Measurements from ENCODE around the gene SEBOX.

Gene SEBOX

DNA sequence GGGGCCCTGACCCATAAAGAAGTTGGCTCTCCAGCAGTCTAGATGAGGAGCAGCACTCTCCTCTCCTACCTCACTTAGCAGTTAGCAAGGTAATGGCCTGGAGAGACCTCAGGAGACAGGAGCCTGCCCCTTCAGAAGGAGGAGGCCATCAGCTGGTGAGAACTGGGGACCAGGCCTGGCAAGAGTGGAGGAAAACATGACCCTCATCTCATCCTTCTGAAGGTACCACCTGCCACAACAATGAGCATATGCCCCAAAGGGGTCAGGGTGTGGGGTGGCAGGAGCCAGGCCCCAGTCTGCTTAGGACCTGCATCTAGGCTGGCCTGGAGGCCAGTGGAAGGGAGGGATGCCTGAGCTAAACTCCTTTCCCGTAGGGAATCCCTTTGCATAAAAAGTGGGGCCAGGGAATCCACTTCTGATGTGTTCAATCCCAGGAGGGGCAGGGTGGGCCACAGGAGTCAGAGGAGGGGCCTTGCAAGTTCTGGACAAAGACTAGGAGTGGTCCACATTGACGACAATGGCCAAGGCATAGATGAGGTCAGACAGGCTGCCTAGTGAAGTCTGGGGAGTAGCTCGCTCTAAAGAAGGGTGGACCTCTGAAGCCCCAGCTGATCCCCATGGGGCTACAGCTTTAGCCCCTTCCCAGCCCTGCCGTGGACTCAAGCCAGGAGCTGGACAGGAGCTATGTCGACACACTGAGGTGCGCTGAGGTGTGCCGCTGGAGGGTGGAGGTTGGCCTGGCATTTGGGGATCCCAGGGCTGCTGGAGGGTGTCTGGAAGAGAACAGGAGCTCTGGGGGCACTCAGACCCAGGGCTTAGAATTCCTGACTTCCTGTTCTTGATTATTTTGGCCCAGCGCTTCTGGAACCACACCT lies 986 bp downstream of the SEBOX start:
- TF ChIP-seq EZH2 (optimal IDR thresholded peaks at IDR 0.05; ENCODE audit: low read depth, low read length) (no peak), EZH2phosphoT487 (IDR thresholded peaks at IDR 0.05; ENCODE audit: low read length) (no peak)
- TF ChIP-seq, protein P1, sequence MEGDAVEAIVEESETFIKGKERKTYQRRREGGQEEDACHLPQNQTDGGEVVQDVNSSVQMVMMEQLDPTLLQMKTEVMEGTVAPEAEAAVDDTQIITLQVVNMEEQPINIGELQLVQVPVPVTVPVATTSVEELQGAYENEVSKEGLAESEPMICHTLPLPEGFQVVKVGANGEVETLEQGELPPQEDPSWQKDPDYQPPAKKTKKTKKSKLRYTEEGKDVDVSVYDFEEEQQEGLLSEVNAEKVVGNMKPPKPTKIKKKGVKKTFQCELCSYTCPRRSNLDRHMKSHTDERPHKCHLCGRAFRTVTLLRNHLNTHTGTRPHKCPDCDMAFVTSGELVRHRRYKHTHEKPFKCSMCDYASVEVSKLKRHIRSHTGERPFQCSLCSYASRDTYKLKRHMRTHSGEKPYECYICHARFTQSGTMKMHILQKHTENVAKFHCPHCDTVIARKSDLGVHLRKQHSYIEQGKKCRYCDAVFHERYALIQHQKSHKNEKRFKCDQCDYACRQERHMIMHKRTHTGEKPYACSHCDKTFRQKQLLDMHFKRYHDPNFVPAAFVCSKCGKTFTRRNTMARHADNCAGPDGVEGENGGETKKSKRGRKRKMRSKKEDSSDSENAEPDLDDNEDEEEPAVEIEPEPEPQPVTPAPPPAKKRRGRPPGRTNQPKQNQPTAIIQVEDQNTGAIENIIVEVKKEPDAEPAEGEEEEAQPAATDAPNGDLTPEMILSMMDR (IDR thresholded peaks at IDR 0.05; ENCODE audit: low read length): no peak
- Histone ChIP-seq H3K4me2 (ENCODE audit: low read depth, low read length) (no peak overlapping the region), H3K9me2 (replicated peaks; ENCODE audit: insufficient read depth, low read length) (no peaks in the 10 kb centered on the region), H3K4me1 (ENCODE audit: low read length) (no peaks in the 10 kb centered on the region), H3K4me3 (ENCODE audit: low read length) (no peak overlapping the region), H3K9ac (ENCODE audit: low read length) (no peak overlapping the region), H2AFZ (ENCODE audit: low read length) (no peak overlapping the region), H3K9me3 (replicated peaks; ENCODE audit: insufficient read depth, low read length) (no peaks in the 10 kb centered on the region), H3K79me2 (ENCODE audit: low read length) (peaks cover 5% of the 10 kb centered on the region), H3K36me3 (replicated peaks; ENCODE audit: insufficient read depth, low read length) (peaks cover 2% of the 10 kb centered on the region; the same call in 1 of the 2 replicates), H3K27ac (ENCODE audit: low read length) (no peak overlapping the region), H3F3A (ENCODE audit: insufficient read depth, low read length) (no peaks in the 10 kb centered on the region), H4K20me1 (ENCODE audit: insufficient read depth, low read length) (no peaks in the 10 kb centered on the region), H3K27me3 (replicated peaks; ENCODE audit: insufficient read depth, low read length) (no peaks in the 10 kb centered on the region)
- no peak for DNase-seq

DNA sequence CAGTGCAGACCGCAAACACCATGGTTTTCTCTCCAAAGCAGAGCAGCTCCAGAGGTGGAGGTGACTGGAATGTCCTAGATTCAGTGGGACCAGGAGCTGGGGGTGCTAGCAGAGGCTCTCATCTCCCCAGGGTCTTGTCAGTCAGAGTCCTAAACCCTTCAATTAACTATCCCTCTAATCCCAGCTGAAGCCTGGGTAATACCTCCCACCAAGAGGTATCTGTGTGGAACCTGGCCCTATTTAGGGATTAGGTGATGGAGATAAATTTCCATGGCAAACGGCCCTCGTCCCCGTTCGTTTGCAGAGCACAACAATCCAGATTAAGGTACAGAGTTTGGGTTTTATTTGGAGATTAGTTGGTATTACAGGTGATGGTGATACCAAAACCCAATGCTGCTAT lies 1.8 kb downstream of the SEBOX start:
- no peaks in the 10 kb centered on the region for H3K9me2 ChIP-seq (replicated peaks; ENCODE audit: insufficient read depth, low read length)
- H4K20me1 ChIP-seq (ENCODE audit: insufficient read depth, low read length): no peaks in the 10 kb centered on the region
- no peaks in the 10 kb centered on the region for H3K9me3 ChIP-seq (replicated peaks; ENCODE audit: insufficient read depth, low read length)
- peaks cover 6% of the 10 kb centered on the region for H3K4me1 ChIP-seq (ENCODE audit: low read length)
- TF ChIP-seq, protein P1 (IDR thresholded peaks at IDR 0.05; ENCODE audit: low read length): no peak
- no peak for TF ChIP-seq EZH2phosphoT487 (IDR thresholded peaks at IDR 0.05; ENCODE audit: low read length)
- TF ChIP-seq EZH2 (optimal IDR thresholded peaks at IDR 0.05; ENCODE audit: low read depth, low read length): no peak
- H3K27ac ChIP-seq (ENCODE audit: low read length): no peak overlapping the region
- no peak overlapping the region for H3K4me2 ChIP-seq (ENCODE audit: low read depth, low read length)
- H3K27me3 ChIP-seq (replicated peaks; ENCODE audit: insufficient read depth, low read length): no peaks in the 10 kb centered on the region
- peaks cover 2% of the 10 kb centered on the region; the same call in 1 of the 2 replicates for H3K36me3 ChIP-seq (replicated peaks; ENCODE audit: insufficient read depth, low read length)
- no peak for DNase-seq
- H2AFZ ChIP-seq (ENCODE audit: low read length): no peak overlapping the region
- no peak overlapping the region for H3K4me3 ChIP-seq (ENCODE audit: low read length)
- H3K9ac ChIP-seq (ENCODE audit: low read length): no peak overlapping the region
- H3F3A ChIP-seq (ENCODE audit: insufficient read depth, low read length): no peaks in the 10 kb centered on the region
- H3K79me2 ChIP-seq (ENCODE audit: low read length): peaks cover 14% of the 10 kb centered on the region

DNA sequence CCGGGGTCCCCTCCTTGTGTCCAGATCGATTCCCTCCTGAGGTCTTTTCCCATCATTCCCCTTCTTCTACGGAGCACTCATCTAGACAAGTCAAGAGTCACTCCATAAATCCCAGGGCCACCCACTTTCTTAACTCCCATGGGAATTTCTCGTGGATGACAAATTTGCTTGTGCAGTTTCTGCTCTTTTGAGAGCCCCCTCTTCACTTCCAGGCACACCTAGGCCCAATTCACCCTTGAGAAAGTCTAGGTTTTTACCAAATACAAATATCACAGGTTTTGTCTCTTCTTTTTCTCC lies 7.2 kb downstream of the SEBOX start:
- Histone ChIP-seq H3K9me3 (replicated peaks; ENCODE audit: insufficient read depth, low read length) (no peaks in the 10 kb centered on the region), H3K9ac (ENCODE audit: low read length) (peak overlapping the region; percentile 94), H2AFZ (ENCODE audit: low read length) (peak overlapping the region; percentile 85), H3F3A (ENCODE audit: insufficient read depth, low read length) (no peaks in the 10 kb centered on the region), H3K4me1 (ENCODE audit: low read length) (peaks cover 18% of the 10 kb centered on the region), H3K36me3 (replicated peaks; ENCODE audit: insufficient read depth, low read length) (peaks cover 2% of the 10 kb centered on the region), H3K9me2 (replicated peaks; ENCODE audit: insufficient read depth, low read length) (no peaks in the 10 kb centered on the region), H3K79me2 (ENCODE audit: low read length) (peaks cover 38% of the 10 kb centered on the region), H3K27ac (ENCODE audit: low read length) (peak overlapping the region; percentile 26; the same call in 1 of the 2 replicates), H3K4me2 (ENCODE audit: low read depth, low read length) (peak overlapping the region; percentile 96), H4K20me1 (ENCODE audit: insufficient read depth, low read length) (no peaks in the 10 kb centered on the region), H3K27me3 (replicated peaks; ENCODE audit: insufficient read depth, low read length) (no peaks in the 10 kb centered on the region), H3K4me3 (ENCODE audit: low read length) (peak overlapping the region; percentile 97)
- TF ChIP-seq EZH2phosphoT487 (IDR thresholded peaks at IDR 0.05; ENCODE audit: low read length): no peak
- TF ChIP-seq, protein P1 (IDR thresholded peaks at IDR 0.05; ENCODE audit: low read length): no peak
- no peak for TF ChIP-seq EZH2 (optimal IDR thresholded peaks at IDR 0.05; ENCODE audit: low read depth, low read length)
- no peak for DNase-seq
